DOHH2 (cell line): ENCODE measurements around the gene SHISA7.
A peak's percentile ranks its signal among the peaks of the same experiment; 100 is the strongest.

Source experiments
- H3F3A ChIP-seq: fragments of 200-600 bp; sonication (generic), shearing (Covaris generic); 2 replicates; pipeline ENCODE4 v1.6.0; 2016; ENCODE audit warnings: antibody characterized with exemption, mild to moderate bottlenecking; ENCODE audit not compliant: control insufficient read depth, insufficient read depth
- H3K27ac ChIP-seq: fragments of 200-600 bp; sonication (generic); 2 replicates; pipeline ENCODE4 v1.5.1; 2014; ENCODE audit warnings: low read depth, mild to moderate bottlenecking, low read length, moderate library complexity
- H3K27me3 ChIP-seq: fragments of 200-600 bp; sonication (generic); 2 replicates; pipeline ENCODE4 v1.6.1; 2014; ENCODE audit warnings: mild to moderate bottlenecking, low read length, mixed read lengths; ENCODE audit not compliant: control insufficient read depth
- H3K36me3 ChIP-seq: fragments of 200-600 bp; sonication (generic); 2 replicates; pipeline ENCODE4 v1.6.1; 2014; ENCODE audit warnings: mild to moderate bottlenecking, low read length, moderate library complexity, mixed read lengths; ENCODE audit not compliant: control insufficient read depth
- H3K4me1 ChIP-seq: fragments of 200-600 bp; sonication (generic); 2 replicates; pipeline ENCODE4 v1.6.1; 2014; ENCODE audit warnings: mild to moderate bottlenecking, low read length, mixed read lengths; ENCODE audit not compliant: control insufficient read depth
- H3K4me2 ChIP-seq: fragments of 200-600 bp; sonication (generic); 2 replicates; pipeline ENCODE4 v1.6.0; 2014; ENCODE audit warnings: mild to moderate bottlenecking, low read length, moderate library complexity
- H3K4me3 ChIP-seq: fragments of 200-600 bp; sonication (generic); 2 replicates; pipeline ENCODE4 v1.5.1; 2014; ENCODE audit warnings: mild to moderate bottlenecking, low read length, mixed read lengths
- H3K79me2 ChIP-seq: fragments of 200-600 bp; sonication (generic); 2 replicates; pipeline ENCODE4 v1.6.1; 2014; ENCODE audit warnings: mild to moderate bottlenecking, low read length, mixed read lengths; ENCODE audit not compliant: control insufficient read depth
- H3K9me2 ChIP-seq: fragments of 200-600 bp; sonication (generic); replicated peaks from 2 replicates; pipeline ENCODE4 v1.6.1; 2014; ENCODE audit warnings: mild to moderate bottlenecking, low read length, mixed read lengths; ENCODE audit not compliant: control insufficient read depth
- H3K9me3 ChIP-seq: fragments of 200-600 bp; sonication (generic); 2 replicates; pipeline ENCODE4 v1.6.1; 2014; ENCODE audit warnings: antibody characterized with exemption, low read length, mixed read lengths; ENCODE audit not compliant: control insufficient read depth, insufficient read depth
- H4K20me1 ChIP-seq: fragments of 200-600 bp; sonication (generic); 2 replicates; pipeline ENCODE4 v1.6.0; 2014; ENCODE audit warnings: low read depth, mild to moderate bottlenecking, antibody characterized with exemption, low read length, moderate library complexity; ENCODE audit not compliant: control insufficient read depth, insufficient read depth
- EZH2phosphoT487 ChIP-seq: fragments of 200-600 bp; sonication (generic); IDR thresholded peaks from 2 replicates; pipeline ENCODE4 v1.6.1; 2017; ENCODE audit warnings: borderline replicate concordance, mild to moderate bottlenecking, antibody characterized with exemption, low read length, moderate library complexity, mixed read lengths
- TF ChIP-seq, protein P1 (sequence below): fragments of 200-600 bp; sonication (generic); IDR thresholded peaks from one replicate; pipeline ENCODE4 v1.5.1; 2014; ENCODE audit warnings: antibody characterized with exemption, mild to moderate bottlenecking, low read depth, low read length; ENCODE audit not compliant: poor library complexity, severe bottlenecking

Gene SHISA7

DNA sequence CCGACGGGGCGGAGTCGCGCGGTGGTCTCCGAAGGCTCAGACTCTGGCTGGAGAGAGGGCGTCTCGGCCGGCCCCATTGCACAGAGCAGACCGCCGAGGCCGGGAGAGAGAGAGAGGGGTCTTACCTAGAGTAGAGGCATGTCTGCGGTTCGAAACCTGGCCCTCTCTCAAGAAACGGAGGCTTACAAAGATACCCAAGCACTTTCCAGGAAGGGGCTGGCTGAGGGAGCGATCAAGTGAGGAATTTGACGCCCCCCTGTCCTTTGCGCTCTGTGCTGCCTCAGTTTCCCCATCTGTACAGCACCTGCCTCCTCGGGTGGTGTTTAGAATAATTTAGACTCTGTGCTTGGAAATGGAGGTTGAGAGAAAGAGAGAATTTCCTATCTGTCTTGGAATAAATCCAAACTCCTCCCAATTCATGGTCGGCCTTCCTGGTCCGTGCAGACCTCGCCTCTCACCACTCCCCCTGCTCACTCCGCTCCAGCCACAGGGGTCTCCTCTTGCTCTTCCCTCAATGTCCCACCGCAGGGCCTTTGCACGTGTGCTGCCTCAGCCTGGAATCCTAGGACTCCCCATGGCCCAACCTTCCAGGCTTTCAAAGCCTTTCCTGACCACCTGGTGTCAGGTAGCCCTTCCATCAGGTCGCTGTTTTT is 19.0 kb upstream of the SHISA7 start:
- Histone ChIP-seq H3K27ac (no peak overlapping the region), H3K9me2 (no peaks in the 10 kb centered on the region), H3K9me3 (no peaks in the 10 kb centered on the region), H3K4me3 (peak overlapping the region; percentile 78), H3K4me1 (peaks cover 18% of the 10 kb centered on the region), H4K20me1 (0 out of 2 replicates have a peak, but pooled peaks cover 3% of the 10 kb centered on the region), H3K36me3 (no peaks in the 10 kb centered on the region), H3F3A (peaks cover 11% of the 10 kb centered on the region), H3K79me2 (peaks cover 16% of the 10 kb centered on the region), H3K4me2 (peak overlapping the region; percentile 91), H3K27me3 (no peaks in the 10 kb centered on the region)
- no peak for TF ChIP-seq EZH2phosphoT487
- TF ChIP-seq, protein P1, sequence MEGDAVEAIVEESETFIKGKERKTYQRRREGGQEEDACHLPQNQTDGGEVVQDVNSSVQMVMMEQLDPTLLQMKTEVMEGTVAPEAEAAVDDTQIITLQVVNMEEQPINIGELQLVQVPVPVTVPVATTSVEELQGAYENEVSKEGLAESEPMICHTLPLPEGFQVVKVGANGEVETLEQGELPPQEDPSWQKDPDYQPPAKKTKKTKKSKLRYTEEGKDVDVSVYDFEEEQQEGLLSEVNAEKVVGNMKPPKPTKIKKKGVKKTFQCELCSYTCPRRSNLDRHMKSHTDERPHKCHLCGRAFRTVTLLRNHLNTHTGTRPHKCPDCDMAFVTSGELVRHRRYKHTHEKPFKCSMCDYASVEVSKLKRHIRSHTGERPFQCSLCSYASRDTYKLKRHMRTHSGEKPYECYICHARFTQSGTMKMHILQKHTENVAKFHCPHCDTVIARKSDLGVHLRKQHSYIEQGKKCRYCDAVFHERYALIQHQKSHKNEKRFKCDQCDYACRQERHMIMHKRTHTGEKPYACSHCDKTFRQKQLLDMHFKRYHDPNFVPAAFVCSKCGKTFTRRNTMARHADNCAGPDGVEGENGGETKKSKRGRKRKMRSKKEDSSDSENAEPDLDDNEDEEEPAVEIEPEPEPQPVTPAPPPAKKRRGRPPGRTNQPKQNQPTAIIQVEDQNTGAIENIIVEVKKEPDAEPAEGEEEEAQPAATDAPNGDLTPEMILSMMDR, result no peak

DNA sequence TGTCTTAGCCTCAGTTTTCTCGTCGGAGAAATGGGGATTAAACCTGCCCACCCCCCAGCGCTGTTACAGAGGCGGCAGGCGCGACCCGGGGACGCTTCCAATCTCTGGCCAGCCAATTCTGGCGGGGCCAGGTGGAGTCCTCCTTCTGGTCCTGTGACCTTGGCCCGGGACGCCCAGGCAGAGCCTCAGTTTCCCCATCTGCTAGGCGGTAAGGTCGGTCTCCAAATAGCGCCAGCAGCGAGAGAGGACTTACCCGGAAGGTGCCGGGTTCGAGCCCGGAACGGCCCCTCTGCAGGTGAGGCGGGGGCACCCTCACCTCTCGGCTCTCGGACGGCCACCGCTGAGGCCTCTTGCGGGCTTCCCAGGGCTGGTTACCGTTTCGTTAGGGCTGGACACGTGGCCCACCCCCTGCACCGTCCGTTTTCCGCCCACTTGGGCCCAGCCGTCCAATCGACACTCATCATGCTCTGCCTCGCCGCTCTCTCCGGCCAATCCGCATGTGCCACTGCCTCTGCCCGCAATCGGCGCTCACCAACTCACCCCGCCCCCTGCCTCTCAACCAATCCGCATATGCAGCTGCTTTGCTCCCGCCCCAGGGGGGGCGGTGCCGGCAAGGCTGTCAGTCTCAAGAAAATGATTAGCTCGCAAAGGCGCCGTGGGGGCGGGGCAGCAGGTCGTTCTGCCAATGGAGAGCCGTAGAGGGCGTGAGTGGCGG is 18.3 kb upstream of the SHISA7 start, which contains the start of gene ISOC2:
ISOC2 (minus strand) TSS at position 384 of the 715 bp plus-strand sequence. CDS start 5,156 bp downstream, outside the sequence.
- H3K9me2 ChIP-seq, result no peaks in the 10 kb centered on the region
- no peaks in the 10 kb centered on the region for H3K9me3 ChIP-seq
- no peaks in the 10 kb centered on the region for H3K27me3 ChIP-seq
- H3K36me3 ChIP-seq, result no peaks in the 10 kb centered on the region
- H3K4me2 ChIP-seq, result peak within 1 kb of the TSS; percentile 98
- peaks cover 11% of the 10 kb centered on the region for H3F3A ChIP-seq
- H3K4me3 ChIP-seq, result peak within 1 kb of the TSS; percentile 93
- 0 out of 2 replicates have a peak, but pooled peaks cover 3% of the 10 kb centered on the region for H4K20me1 ChIP-seq
- H3K27ac ChIP-seq, result peak within 1 kb of the TSS; percentile 51
- no peak for TF ChIP-seq EZH2phosphoT487
- TF ChIP-seq, protein P1, result no peak
- H3K4me1 ChIP-seq, result peaks cover 18% of the 10 kb centered on the region
- peaks cover 16% of the 10 kb centered on the region for H3K79me2 ChIP-seq

DNA sequence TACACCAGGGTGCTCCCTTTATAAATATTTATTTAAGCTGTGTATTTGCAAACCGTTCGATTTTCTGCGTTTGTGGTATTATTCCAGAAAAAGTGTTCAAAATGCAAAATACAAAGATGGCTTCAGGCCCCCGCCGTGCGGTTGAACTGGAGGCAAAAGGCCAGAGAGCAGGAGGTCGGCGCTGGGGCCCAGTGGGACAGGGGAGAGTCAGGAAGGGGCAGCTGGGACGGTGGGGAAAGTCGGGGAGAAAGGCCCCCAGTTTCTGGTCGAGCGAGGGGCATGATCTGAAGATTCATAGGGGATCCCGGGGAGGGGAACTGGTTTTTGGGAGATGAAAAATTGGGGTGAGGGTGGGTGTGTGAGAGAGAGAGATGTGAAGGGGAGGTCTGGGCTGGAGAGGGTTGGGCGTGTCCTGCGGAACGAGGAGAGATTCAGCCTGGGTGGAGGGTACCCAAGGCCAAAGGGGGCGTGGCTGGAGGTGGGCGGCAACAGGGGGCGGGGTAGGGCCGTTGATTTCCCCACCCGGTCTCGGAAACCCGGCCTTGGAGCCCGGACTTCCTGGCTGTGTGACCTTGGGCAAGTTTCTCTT is 17.7 kb upstream of the SHISA7 start:
- Histone ChIP-seq H3F3A (peaks cover 11% of the 10 kb centered on the region), H3K9me3 (no peaks in the 10 kb centered on the region), H4K20me1 (0 out of 2 replicates have a peak, but pooled peaks cover 3% of the 10 kb centered on the region), H3K4me1 (peaks cover 18% of the 10 kb centered on the region), H3K27ac (peak overlapping the region; percentile 51), H3K79me2 (peaks cover 16% of the 10 kb centered on the region), H3K4me3 (peak overlapping the region; percentile 93), H3K36me3 (no peaks in the 10 kb centered on the region), H3K27me3 (no peaks in the 10 kb centered on the region), H3K4me2 (peak overlapping the region; percentile 98), H3K9me2 (no peaks in the 10 kb centered on the region)
- TF ChIP-seq, protein P1, result no peak
- no peak for TF ChIP-seq EZH2phosphoT487
